Panc1 (cell line): ENCODE results near the gene ITPR2. TPM values are rescaled to one million over a fixed set of nuclear protein-coding genes. Genes with fewer than 3 reads are reported as not detected.

Experiments used
- ATAC-seq: fragments of 200-7000 bp; cut with Tn5 transposase; 2 replicates; pipeline ENCODE4 v1.9.1; 2020; ENCODE audit warnings: mild to moderate bottlenecking, moderate library complexity
- BruUV-seq: library from RNA; stranded (reverse); fragments of 400-500 nt; replicated peaks from 2 replicates; lab custom pipeline; 2021; lab: Mats Ljungman, UMichigan
- CTCF ChIA-PET: fragments of 300-600 bp; sonication (Branson Sonifier 250); formaldehyde crosslinking; loops from one replicate; lab custom pipeline; 2022; ENCODE audit warnings: antibody characterized with exemption; lab: Charles Lee
- POLR2A ChIA-PET: fragments of 300-600 bp; sonication (Branson Sonifier 250); formaldehyde crosslinking; loops from one replicate; lab custom pipeline; 2022; ENCODE audit warnings: antibody characterized with exemption; lab: Charles Lee
- DNase-seq: peaks from one replicate; pipeline ENCODE4 v3.0.0-alpha.2; 2010; ENCODE audit warnings: low read depth, low spot score
- H3K27ac ChIP-seq: 2 replicates; pipeline ENCODE4 v1.5.1; 2011; ENCODE audit warnings: mild to moderate bottlenecking, low read length, inconsistent platforms
- H3K27me3 ChIP-seq: fragments of 200-500 bp; sonication (Bioruptor generic); 2 replicates; pipeline ENCODE4 v1.6.0; 2014; ENCODE audit warnings: low read length, inconsistent platforms; ENCODE audit not compliant: control insufficient read depth, insufficient read depth
- H3K36me3 ChIP-seq: fragments of 200-500 bp; sonication (Bioruptor generic); 2 replicates; pipeline ENCODE4 v1.5.1; 2014; ENCODE audit warnings: inconsistent platforms, mild to moderate bottlenecking, low read length, moderate library complexity; ENCODE audit not compliant: control insufficient read depth, insufficient read depth
- H3K4me1 ChIP-seq: 2 replicates; pipeline ENCODE4 v1.5.1; 2011; ENCODE audit warnings: inconsistent platforms, mild to moderate bottlenecking, low read length, moderate library complexity; ENCODE audit not compliant: control insufficient read depth, insufficient read depth
- H3K4me3 ChIP-seq, 2 experiments: 2 replicates each; pipeline ENCODE4 v1.5.1; 2011 to 2012; ENCODE audit warnings: low read depth in 2 of 2, low read length in 2 of 2, mild to moderate bottlenecking in 2 of 2, inconsistent platforms in 1 of 2, moderate library complexity in 1 of 2
- H3K9me3 ChIP-seq: fragments of 200-500 bp; sonication (Bioruptor generic); 2 replicates; pipeline ENCODE4 v1.5.1; 2014; ENCODE audit warnings: low read depth, mild to moderate bottlenecking, inconsistent platforms, low read length, moderate library complexity; ENCODE audit not compliant: control insufficient read depth, insufficient read depth
- POLR2AphosphoS5 ChIP-seq: IDR thresholded peaks from 2 replicates; pipeline ENCODE4 v1.6.1; 2012; ENCODE audit warnings: mild to moderate bottlenecking, low read depth, low read length, moderate library complexity
- SIN3A ChIP-seq: IDR thresholded peaks from 2 replicates; pipeline ENCODE4 v1.6.1; 2012; ENCODE audit warnings: low read depth, mild to moderate bottlenecking, low read length, moderate library complexity, borderline replicate concordance; ENCODE audit not compliant: insufficient read depth
- TCF7L2 ChIP-seq: IDR thresholded peaks from 2 replicates; pipeline ENCODE4 v1.6.1; 2011; ENCODE audit warnings: mild to moderate bottlenecking, low read depth, low read length, inconsistent platforms
- in situ Hi-C: cut with HindIII; loops from 2 replicates; pipeline ENCODE4 v1.10.0; 2016; ENCODE audit warnings: low sequenced_read_pairs, low pct_unique_long_range_greater_than_20kb
- intact Hi-C: fragments of 100-400 bp; cut with micrococcal nuclease; formaldehyde crosslinking; loops from one replicate; pipeline ENCODE4 v1.10.0; 2022; ENCODE audit not compliant: unreplicated experiment
- total RNA-seq: library from RNA; stranded (reverse); gene quantifications from one replicate; pipeline ENCODE4 v1.2.1, GENCODE V29; 2021; ENCODE audit not compliant: unreplicated experiment
- TF ChIP-seq, protein P1 (sequence below), 2 experiments: IDR thresholded peaks; 2 replicates each; pipeline ENCODE4 v1.6.1; 2011 to 2012; ENCODE audit warnings: low read depth in 2 of 2, control low read depth in 1 of 2, low read length in 1 of 2, mild to moderate bottlenecking in 1 of 2, moderate library complexity in 1 of 2; ENCODE audit not compliant: insufficient read depth in 1 of 2
- TF ChIP-seq, protein P2 (sequence below): fragments of 450-650 bp; IDR thresholded peaks from 2 replicates; pipeline ENCODE4 v1.5.1; 2017; ENCODE audit warnings: mild to moderate bottlenecking

Gene ITPR2
- total RNA-seq, 1 experiment from 2014 or later: 41.8 TPM

DNA sequence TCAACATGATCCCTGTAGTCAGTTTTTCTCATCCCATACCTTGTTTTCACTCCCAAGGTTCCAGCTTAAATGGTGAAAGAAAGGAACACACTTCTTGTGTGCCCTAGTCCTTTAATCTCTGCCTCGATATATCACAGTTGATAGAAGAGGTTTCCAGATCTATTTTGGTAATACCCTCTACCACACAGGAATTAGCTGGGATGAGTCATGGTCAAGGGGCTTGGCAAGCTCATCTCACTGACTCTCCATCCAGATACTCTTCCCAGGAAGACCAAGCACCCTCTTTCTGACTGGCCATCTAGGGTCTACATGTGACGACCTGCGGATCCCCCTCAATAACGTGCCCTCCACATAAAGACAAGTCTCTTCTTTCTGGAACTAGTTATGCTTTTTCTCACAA lies 277.9 kb downstream of the ITPR2 start:
- Histone ChIP-seq H3K36me3 (no peaks in the 10 kb centered on the region), H3K27me3 (no peaks in the 10 kb centered on the region), H3K4me3 (no peak overlapping the region), H3K9me3 (no peaks in the 10 kb centered on the region), H3K4me1 (no peaks in the 10 kb centered on the region), H3K27ac (no peak overlapping the region)
- ATAC-seq (no peak), DNase-seq (no peak)
- in situ Hi-C loops: no loop called here
- no TSS peak for BruUV-seq
- TF ChIP-seq, protein P1, sequence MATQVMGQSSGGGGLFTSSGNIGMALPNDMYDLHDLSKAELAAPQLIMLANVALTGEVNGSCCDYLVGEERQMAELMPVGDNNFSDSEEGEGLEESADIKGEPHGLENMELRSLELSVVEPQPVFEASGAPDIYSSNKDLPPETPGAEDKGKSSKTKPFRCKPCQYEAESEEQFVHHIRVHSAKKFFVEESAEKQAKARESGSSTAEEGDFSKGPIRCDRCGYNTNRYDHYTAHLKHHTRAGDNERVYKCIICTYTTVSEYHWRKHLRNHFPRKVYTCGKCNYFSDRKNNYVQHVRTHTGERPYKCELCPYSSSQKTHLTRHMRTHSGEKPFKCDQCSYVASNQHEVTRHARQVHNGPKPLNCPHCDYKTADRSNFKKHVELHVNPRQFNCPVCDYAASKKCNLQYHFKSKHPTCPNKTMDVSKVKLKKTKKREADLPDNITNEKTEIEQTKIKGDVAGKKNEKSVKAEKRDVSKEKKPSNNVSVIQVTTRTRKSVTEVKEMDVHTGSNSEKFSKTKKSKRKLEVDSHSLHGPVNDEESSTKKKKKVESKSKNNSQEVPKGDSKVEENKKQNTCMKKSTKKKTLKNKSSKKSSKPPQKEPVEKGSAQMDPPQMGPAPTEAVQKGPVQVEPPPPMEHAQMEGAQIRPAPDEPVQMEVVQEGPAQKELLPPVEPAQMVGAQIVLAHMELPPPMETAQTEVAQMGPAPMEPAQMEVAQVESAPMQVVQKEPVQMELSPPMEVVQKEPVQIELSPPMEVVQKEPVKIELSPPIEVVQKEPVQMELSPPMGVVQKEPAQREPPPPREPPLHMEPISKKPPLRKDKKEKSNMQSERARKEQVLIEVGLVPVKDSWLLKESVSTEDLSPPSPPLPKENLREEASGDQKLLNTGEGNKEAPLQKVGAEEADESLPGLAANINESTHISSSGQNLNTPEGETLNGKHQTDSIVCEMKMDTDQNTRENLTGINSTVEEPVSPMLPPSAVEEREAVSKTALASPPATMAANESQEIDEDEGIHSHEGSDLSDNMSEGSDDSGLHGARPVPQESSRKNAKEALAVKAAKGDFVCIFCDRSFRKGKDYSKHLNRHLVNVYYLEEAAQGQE (IDR thresholded peaks at IDR 0.05; ENCODE audit: insufficient read depth in 1 of 2, low read depth in 2 of 2, low read length in 1 of 2): no peak
- no peak for TF ChIP-seq SIN3A
- intact Hi-C loops: no loop called here
- POLR2A ChIA-PET: no interaction called here
- CTCF ChIA-PET: no interaction called here

DNA sequence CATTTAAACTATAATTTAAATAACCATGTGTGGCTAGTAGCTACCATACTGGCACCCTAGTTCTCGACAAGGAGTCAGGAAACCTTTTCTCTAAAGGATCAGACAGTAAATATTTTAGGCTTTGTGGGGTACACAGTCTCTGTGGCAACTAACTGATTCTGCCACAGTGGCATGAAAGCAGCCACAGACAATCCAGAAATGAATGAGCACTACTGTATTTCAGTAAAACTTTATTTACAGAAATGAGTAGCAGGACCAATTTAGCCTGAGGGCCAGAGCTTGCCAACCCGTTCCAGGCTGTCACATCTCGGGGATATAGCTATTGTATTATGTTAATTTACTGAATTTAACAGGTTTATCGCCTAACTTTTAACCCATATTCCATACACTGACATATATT lies 278.7 kb downstream of the ITPR2 start:
- ChIA-PET POLR2A (no interaction called here), CTCF (no interaction called here)
- Histone ChIP-seq H3K36me3 (no peaks in the 10 kb centered on the region), H3K4me1 (no peaks in the 10 kb centered on the region), H3K4me3 (no peak overlapping the region), H3K9me3 (no peaks in the 10 kb centered on the region), H3K27ac (no peak overlapping the region), H3K27me3 (no peaks in the 10 kb centered on the region)
- TF ChIP-seq, protein P2, sequence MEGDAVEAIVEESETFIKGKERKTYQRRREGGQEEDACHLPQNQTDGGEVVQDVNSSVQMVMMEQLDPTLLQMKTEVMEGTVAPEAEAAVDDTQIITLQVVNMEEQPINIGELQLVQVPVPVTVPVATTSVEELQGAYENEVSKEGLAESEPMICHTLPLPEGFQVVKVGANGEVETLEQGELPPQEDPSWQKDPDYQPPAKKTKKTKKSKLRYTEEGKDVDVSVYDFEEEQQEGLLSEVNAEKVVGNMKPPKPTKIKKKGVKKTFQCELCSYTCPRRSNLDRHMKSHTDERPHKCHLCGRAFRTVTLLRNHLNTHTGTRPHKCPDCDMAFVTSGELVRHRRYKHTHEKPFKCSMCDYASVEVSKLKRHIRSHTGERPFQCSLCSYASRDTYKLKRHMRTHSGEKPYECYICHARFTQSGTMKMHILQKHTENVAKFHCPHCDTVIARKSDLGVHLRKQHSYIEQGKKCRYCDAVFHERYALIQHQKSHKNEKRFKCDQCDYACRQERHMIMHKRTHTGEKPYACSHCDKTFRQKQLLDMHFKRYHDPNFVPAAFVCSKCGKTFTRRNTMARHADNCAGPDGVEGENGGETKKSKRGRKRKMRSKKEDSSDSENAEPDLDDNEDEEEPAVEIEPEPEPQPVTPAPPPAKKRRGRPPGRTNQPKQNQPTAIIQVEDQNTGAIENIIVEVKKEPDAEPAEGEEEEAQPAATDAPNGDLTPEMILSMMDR: no peak
- TF ChIP-seq SIN3A (no peak), TCF7L2 (no peak), POLR2AphosphoS5 (no peak)
- TF ChIP-seq, protein P1 (IDR thresholded peaks at IDR 0.05; ENCODE audit: insufficient read depth in 1 of 2, low read depth in 2 of 2, low read length in 1 of 2): no peak
- no peak for DNase-seq
- no TSS peak for BruUV-seq
- intact Hi-C loops: no loop called here
- no peak for ATAC-seq
- in situ Hi-C loops: no loop called here
